Panc1 (cell line): ENCODE measurements around the gene MAN2B1. TPM values are rescaled to one million over a fixed set of nuclear protein-coding genes. Genes with fewer than 3 reads are reported as not detected.
A peak's percentile ranks its signal among the peaks of the same experiment; 100 is the strongest.

Experiments used
- ATAC-seq: fragments of 200-7000 bp; cut with Tn5 transposase; 2 replicates; pipeline ENCODE4 v1.9.1; 2020; ENCODE audit warnings: mild to moderate bottlenecking, moderate library complexity
- BruUV-seq: library from RNA; stranded (reverse); fragments of 400-500 nt; replicated peaks from 2 replicates; lab custom pipeline; 2021; lab: Mats Ljungman, UMichigan
- CTCF ChIA-PET: fragments of 300-600 bp; sonication (Branson Sonifier 250); formaldehyde crosslinking; loops from one replicate; lab custom pipeline; 2022; ENCODE audit warnings: antibody characterized with exemption; lab: Charles Lee
- POLR2A ChIA-PET: fragments of 300-600 bp; sonication (Branson Sonifier 250); formaldehyde crosslinking; loops from one replicate; lab custom pipeline; 2022; ENCODE audit warnings: antibody characterized with exemption; lab: Charles Lee
- DNase-seq: peaks from one replicate; pipeline ENCODE4 v3.0.0-alpha.2; 2010; ENCODE audit warnings: low read depth, low spot score
- H3K27ac ChIP-seq: 2 replicates; pipeline ENCODE4 v1.5.1; 2011; ENCODE audit warnings: mild to moderate bottlenecking, low read length, inconsistent platforms
- H3K27me3 ChIP-seq: fragments of 200-500 bp; sonication (Bioruptor generic); 2 replicates; pipeline ENCODE4 v1.6.0; 2014; ENCODE audit warnings: low read length, inconsistent platforms; ENCODE audit not compliant: control insufficient read depth, insufficient read depth
- H3K36me3 ChIP-seq: fragments of 200-500 bp; sonication (Bioruptor generic); 2 replicates; pipeline ENCODE4 v1.5.1; 2014; ENCODE audit warnings: inconsistent platforms, mild to moderate bottlenecking, low read length, moderate library complexity; ENCODE audit not compliant: control insufficient read depth, insufficient read depth
- H3K4me1 ChIP-seq: 2 replicates; pipeline ENCODE4 v1.5.1; 2011; ENCODE audit warnings: inconsistent platforms, mild to moderate bottlenecking, low read length, moderate library complexity; ENCODE audit not compliant: control insufficient read depth, insufficient read depth
- H3K4me3 ChIP-seq, 2 experiments: 2 replicates each; pipeline ENCODE4 v1.5.1; 2011 to 2012; ENCODE audit warnings: low read depth in 2 of 2, low read length in 2 of 2, mild to moderate bottlenecking in 2 of 2, inconsistent platforms in 1 of 2, moderate library complexity in 1 of 2
- H3K9me3 ChIP-seq: fragments of 200-500 bp; sonication (Bioruptor generic); 2 replicates; pipeline ENCODE4 v1.5.1; 2014; ENCODE audit warnings: low read depth, mild to moderate bottlenecking, inconsistent platforms, low read length, moderate library complexity; ENCODE audit not compliant: control insufficient read depth, insufficient read depth
- CTCF ChIP-seq: fragments of 450-650 bp; IDR thresholded peaks from 2 replicates; pipeline ENCODE4 v1.5.1; 2017; ENCODE audit warnings: mild to moderate bottlenecking
- POLR2AphosphoS5 ChIP-seq: IDR thresholded peaks from 2 replicates; pipeline ENCODE4 v1.6.1; 2012; ENCODE audit warnings: mild to moderate bottlenecking, low read depth, low read length, moderate library complexity
- REST ChIP-seq, 2 experiments: IDR thresholded peaks; 2 replicates each; pipeline ENCODE4 v1.6.1; 2011 to 2012; ENCODE audit warnings: low read depth in 2 of 2, control low read depth in 1 of 2, low read length in 1 of 2, mild to moderate bottlenecking in 1 of 2, moderate library complexity in 1 of 2; ENCODE audit not compliant: insufficient read depth in 1 of 2
- SIN3A ChIP-seq: IDR thresholded peaks from 2 replicates; pipeline ENCODE4 v1.6.1; 2012; ENCODE audit warnings: low read depth, mild to moderate bottlenecking, low read length, moderate library complexity, borderline replicate concordance; ENCODE audit not compliant: insufficient read depth
- TCF7L2 ChIP-seq: IDR thresholded peaks from 2 replicates; pipeline ENCODE4 v1.6.1; 2011; ENCODE audit warnings: mild to moderate bottlenecking, low read depth, low read length, inconsistent platforms
- in situ Hi-C: cut with HindIII; loops from 2 replicates; pipeline ENCODE4 v1.10.0; 2016; ENCODE audit warnings: low sequenced_read_pairs, low pct_unique_long_range_greater_than_20kb
- intact Hi-C: fragments of 100-400 bp; cut with micrococcal nuclease; formaldehyde crosslinking; loops from one replicate; pipeline ENCODE4 v1.10.0; 2022; ENCODE audit not compliant: unreplicated experiment
- total RNA-seq: library from RNA; stranded (reverse); gene quantifications from one replicate; pipeline ENCODE4 v1.2.1, GENCODE V29; 2021; ENCODE audit not compliant: unreplicated experiment

The MAN2B1 gene
- total RNA-seq, 1 experiment from 2014 or later, result 43.0 TPM

- Histone ChIP-seq H3K9me3 (no peaks in the 10 kb centered on the region), H3K4me3 (peak overlapping the region; percentile 82 to 84), H3K4me1 (peaks cover 3% of the 10 kb centered on the region), H3K27ac (peak overlapping the region; percentile 79), H3K36me3 (peaks cover 3% of the 10 kb centered on the region; the same call in 1 of the 2 replicates), H3K27me3 (no peaks in the 10 kb centered on the region)
- TF ChIP-seq SIN3A, result no peak
- no peak for TF ChIP-seq POLR2AphosphoS5
- TF ChIP-seq REST (IDR thresholded peaks at IDR 0.05; ENCODE audit: insufficient read depth in 1 of 2, low read depth in 2 of 2, low read length in 1 of 2), result no peak
- no peak for TF ChIP-seq CTCF
- no peak for TF ChIP-seq TCF7L2
- intact Hi-C loops (no loop called here), in situ Hi-C loops (no loop called here)
- no TSS peak for BruUV-seq
- CTCF ChIA-PET, result no interaction called here
- ATAC-seq (no peak), DNase-seq (no peak)
- POLR2A ChIA-PET, result no interaction called here
These were observed 774 bp downstream of the MAN2B1 start for GRCh38 chr19:12665671-12666264.

- no peak overlapping the region for H3K27ac ChIP-seq
- CTCF ChIA-PET, result no interaction called here
- TF ChIP-seq REST (IDR thresholded peaks at IDR 0.05; ENCODE audit: insufficient read depth in 1 of 2, low read depth in 2 of 2, low read length in 1 of 2), result no peak
- no peak for TF ChIP-seq TCF7L2
- no peak for TF ChIP-seq POLR2AphosphoS5
- no peak for TF ChIP-seq CTCF
- no peak for TF ChIP-seq SIN3A
- H3K4me3 ChIP-seq, result no peak overlapping the region
- no peak for DNase-seq
- POLR2A ChIA-PET, result no interaction called here
- H3K9me3 ChIP-seq, result no peaks in the 10 kb centered on the region
- peaks cover 3% of the 10 kb centered on the region for H3K4me1 ChIP-seq
- intact Hi-C loops, result no loop called here
- no peaks in the 10 kb centered on the region for H3K27me3 ChIP-seq
- in situ Hi-C loops, result no loop called here
- no TSS peak for BruUV-seq
- ATAC-seq, result no peak
- H3K36me3 ChIP-seq, result peaks cover 3% of the 10 kb centered on the region; the same call in 1 of the 2 replicates
These were observed 1.3 kb downstream of the MAN2B1 start for GRCh38 chr19:12665281-12665573.
